GM18499 (cell line): ENCODE data around the gene PRKRIP1.

Experiments
- ATAC-seq: cut with Tn5 transposase; IDR thresholded peaks from one replicate; pipeline ENCODE4 v1.9.1; 2021; ENCODE audit warnings: moderate number of reproducible peaks; ENCODE audit not compliant: insufficient read depth, unreplicated experiment

PRKRIP1 gene

GRCh38 chr7:102429141-102429899 lies 33.2 kb downstream of the PRKRIP1 start:
- no peak for ATAC-seq

- ATAC-seq, result no peak
Measured at GRCh38 chr7:102431617-102432298, 35.6 kb downstream of the PRKRIP1 start.

GRCh38 chr7:102432442-102433218 lies 36.5 kb downstream of the PRKRIP1 start:
- no peak for ATAC-seq

- ATAC-seq, result no peak
Measured at GRCh38 chr7:102433219-102434038, 37.3 kb downstream of the PRKRIP1 start, which contains the start of gene ORAI2. Gene ORAI2, plus strand, starts transcription at chr7:102433575. Its CDS starts 5,382 bp downstream, at chr7:102438957.

GRCh38 chr7:102434039-102434486 lies 37.9 kb downstream of the PRKRIP1 start:
- ATAC-seq, result no peak

- no peak for ATAC-seq
Measured at GRCh38 chr7:102436118-102436517, 40.0 kb downstream of the PRKRIP1 start.

GRCh38 chr7:102439963-102440795 lies 44.0 kb downstream of the PRKRIP1 start:
- ATAC-seq, result no peak

- ATAC-seq, result peak; percentile 42
Measured at GRCh38 chr7:102444961-102445673, 49.0 kb downstream of the PRKRIP1 start.

- ATAC-seq, result no peak
Measured at GRCh38 chr7:102445674-102446071, 49.5 kb downstream of the PRKRIP1 start.

GRCh38 chr7:102446387-102447156 lies 50.4 kb downstream of the PRKRIP1 start:
- ATAC-seq, result no peak

- ATAC-seq, result no peak
Measured at GRCh38 chr7:102447311-102447710, 51.1 kb downstream of the PRKRIP1 start.

GRCh38 chr7:102449136-102449535 lies 53.0 kb downstream of the PRKRIP1 start:
- ATAC-seq, result no peak

GRCh38 chr7:102450242-102450641 lies 54.1 kb downstream of the PRKRIP1 start:
- no peak for ATAC-seq

- no peak for ATAC-seq
Measured at GRCh38 chr7:102451371-102452054, 55.4 kb downstream of the PRKRIP1 start.

GRCh38 chr7:102452451-102452850 lies 56.3 kb downstream of the PRKRIP1 start:
- no peak for ATAC-seq

GRCh38 chr7:102453319-102453718 lies 57.2 kb downstream of the PRKRIP1 start:
- ATAC-seq, result no peak

- ATAC-seq, result no peak
Measured at GRCh38 chr7:102454468-102454867, 58.3 kb downstream of the PRKRIP1 start.
